Forelimb muscle (tissue), 1 donor: ENCODE results near the gene TRAPPC2L. TPM values are rescaled to one million over a fixed set of nuclear protein-coding genes. Genes with fewer than 3 reads are reported as not detected.
A peak's percentile ranks its signal among the peaks of the same experiment; 100 is the strongest.

Source experiments
- DNase-seq: peaks from one replicate; pipeline ENCODE4 v3.0.0-alpha.2; 2013; ENCODE audit warnings: low read depth
- polyA plus RNA-seq: library from polyadenylated mRNA; unstranded; fragments of 120-200 nt; gene quantifications from one replicate; pipeline ENCODE4 v1.2.1, GENCODE V29; 2013; ENCODE audit not compliant: insufficient read length

Gene TRAPPC2L
- polyA plus RNA-seq, 1 donor = 52.2 TPM

GRCh38 chr16:88839026-88839529 is 17.8 kb upstream of the TRAPPC2L start:
- no peak for DNase-seq

GRCh38 chr16:88839745-88840599 is 17.0 kb upstream of the TRAPPC2L start:
- no peak for DNase-seq

GRCh38 chr16:88840600-88841215 is 16.2 kb upstream of the TRAPPC2L start:
- no peak for DNase-seq

GRCh38 chr16:88841521-88842307 is 15.2 kb upstream of the TRAPPC2L start:
- DNase-seq = no peak

GRCh38 chr16:88842308-88842756 is 14.6 kb upstream of the TRAPPC2L start:
- no peak for DNase-seq

GRCh38 chr16:88842806-88843205 is 14.1 kb upstream of the TRAPPC2L start:
- no peak for DNase-seq

GRCh38 chr16:88843256-88843655 is 13.7 kb upstream of the TRAPPC2L start:
- no peak for DNase-seq

- no peak for DNase-seq
These were observed 12.4 kb upstream of the TRAPPC2L start for GRCh38 chr16:88844419-88845036.

GRCh38 chr16:88846088-88846487 is 10.8 kb upstream of the TRAPPC2L start:
- no peak for DNase-seq

GRCh38 chr16:88847654-88848053 is 9.3 kb upstream of the TRAPPC2L start:
- no peak for DNase-seq

- no peak for DNase-seq
These were observed 8.4 kb upstream of the TRAPPC2L start for GRCh38 chr16:88848557-88848956.

GRCh38 chr16:88850531-88851199 is 6.3 kb upstream of the TRAPPC2L start:
- DNase-seq = no peak

GRCh38 chr16:88851616-88852015 is 5.3 kb upstream of the TRAPPC2L start:
- DNase-seq = no peak

- DNase-seq = no peak
These were observed 3.5 kb upstream of the TRAPPC2L start for GRCh38 chr16:88853325-88853941.

GRCh38 chr16:88854306-88855111 is 2.4 kb upstream of the TRAPPC2L start:
- no peak for DNase-seq

- no peak for DNase-seq
These were observed 1.8 kb upstream of the TRAPPC2L start for GRCh38 chr16:88855176-88855575.

GRCh38 chr16:88855736-88856121 is 1.2 kb upstream of the TRAPPC2L start:
- no peak for DNase-seq

- DNase-seq = no peak
These were observed 652 bp upstream of the TRAPPC2L start for GRCh38 chr16:88856122-88856827.

GRCh38 chr16:88857728-88858339 is 907 bp downstream of the TRAPPC2L start:
- DNase-seq = peak; percentile 13
